GM21423 (cell line): Measurements from ENCODE around the gene RUBCNL.

Experiments used
- ATAC-seq: cut with Tn5 transposase; IDR thresholded peaks from one replicate; pipeline ENCODE4 v1.9.1; 2021; ENCODE audit warnings: mild to moderate bottlenecking, moderate library complexity; ENCODE audit not compliant: unreplicated experiment

Gene RUBCNL

DNA sequence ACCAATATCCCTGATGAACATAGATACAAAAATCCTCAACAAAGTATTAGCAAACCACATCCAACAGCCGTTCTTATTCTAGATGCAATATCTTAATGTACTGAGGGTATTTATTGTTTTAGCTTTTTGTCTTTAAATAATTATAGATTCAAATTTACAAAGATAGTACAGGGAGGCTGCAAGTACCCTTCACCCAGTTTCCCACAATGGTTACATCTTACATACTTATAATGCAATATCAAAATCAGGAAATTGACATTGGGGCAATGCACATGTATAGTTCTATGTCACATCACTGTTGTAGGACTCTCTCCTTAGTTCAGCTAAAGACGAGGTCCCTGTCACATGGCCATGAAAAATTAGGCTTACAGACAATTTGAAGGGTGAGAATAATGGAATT, 75.8 kb downstream of the RUBCNL start:
- no peak for ATAC-seq

DNA sequence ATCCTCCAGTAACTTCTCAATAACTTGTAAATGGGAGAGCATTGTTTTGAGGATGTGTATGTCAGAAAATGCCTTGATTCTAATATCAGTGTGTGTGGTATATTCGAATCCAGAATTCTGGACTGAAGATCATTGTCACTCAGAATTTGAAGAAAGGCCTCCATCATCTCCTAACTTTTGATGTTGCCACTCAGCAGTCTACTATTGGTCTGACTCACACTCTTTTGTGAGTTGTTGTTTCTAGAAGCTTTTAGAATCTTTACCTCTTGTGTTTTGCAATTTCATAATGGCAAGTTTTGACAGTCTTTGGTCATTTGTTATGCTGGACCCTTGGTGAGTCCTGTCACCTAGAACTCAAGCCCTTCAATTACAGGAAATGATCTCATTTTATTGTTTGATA, 77.0 kb downstream of the RUBCNL start:
- ATAC-seq = no peak

DNA sequence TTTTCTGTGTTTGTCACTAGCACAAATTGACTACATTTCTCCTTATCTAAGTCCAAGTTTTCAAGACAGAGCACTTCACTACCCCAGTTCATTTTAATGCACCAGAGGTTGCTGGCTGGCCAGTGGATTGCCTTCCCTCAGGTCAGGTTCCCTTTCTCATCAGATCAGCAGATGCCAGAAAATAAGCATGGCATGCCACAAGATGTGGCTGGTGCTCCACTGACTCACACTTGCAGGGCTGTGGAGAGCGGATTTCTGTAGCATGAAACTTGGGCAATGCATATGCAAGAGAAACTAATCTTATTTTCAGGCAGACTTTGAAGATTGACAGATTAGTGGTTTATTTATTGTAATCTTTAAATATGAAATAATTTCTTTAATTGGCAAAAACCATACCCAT, 79.5 kb downstream of the RUBCNL start:
- ATAC-seq = no peak

DNA sequence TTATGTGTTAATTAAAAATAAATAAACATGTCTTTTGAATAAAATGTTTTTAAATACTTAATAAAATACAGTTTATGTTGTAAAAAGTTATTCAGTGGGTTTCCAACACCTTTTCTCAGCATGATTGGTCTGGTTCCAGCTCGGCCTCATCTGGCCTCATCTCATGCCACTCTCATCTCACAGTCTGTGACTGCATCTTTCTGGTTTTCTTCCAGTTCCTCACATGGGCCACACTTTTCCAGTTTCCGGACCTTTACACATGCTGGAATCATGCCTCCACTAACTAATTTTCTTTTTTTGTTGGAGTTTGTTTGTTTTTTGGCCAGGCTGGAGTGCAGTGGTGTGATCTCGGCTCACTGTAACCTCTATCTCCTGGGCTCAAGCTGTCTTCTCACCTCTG, 82.5 kb downstream of the RUBCNL start:
- no peak for ATAC-seq

DNA sequence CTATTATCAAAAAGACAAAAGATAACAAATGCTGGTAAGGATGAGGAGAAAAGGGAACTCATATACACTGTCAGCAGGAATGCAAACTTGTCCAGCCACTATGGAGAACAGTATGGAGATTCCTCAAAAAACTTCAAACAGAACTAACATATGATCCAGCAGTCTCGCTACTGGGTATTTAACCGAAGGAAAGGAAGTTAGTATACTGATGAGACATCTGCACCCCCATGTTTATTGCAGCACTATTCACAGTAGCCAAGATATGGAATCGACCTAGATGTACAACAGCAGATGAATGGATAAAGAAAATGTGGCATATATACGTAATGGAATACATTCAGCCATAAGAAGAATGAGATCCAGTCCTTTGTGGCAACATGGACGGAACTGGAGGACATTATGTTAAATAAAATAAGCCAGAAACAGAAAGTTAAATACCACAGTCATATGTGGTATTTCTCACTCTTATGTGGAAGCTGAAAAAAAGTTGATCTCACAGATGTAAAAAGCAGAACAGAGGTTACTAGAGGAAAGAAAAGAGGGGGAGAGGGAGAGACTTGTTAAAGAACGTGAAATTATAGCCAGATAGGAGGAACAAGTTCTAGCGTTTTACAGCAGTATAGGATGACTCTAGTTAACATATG, 83.2 kb downstream of the RUBCNL start:
- ATAC-seq = no peak

DNA sequence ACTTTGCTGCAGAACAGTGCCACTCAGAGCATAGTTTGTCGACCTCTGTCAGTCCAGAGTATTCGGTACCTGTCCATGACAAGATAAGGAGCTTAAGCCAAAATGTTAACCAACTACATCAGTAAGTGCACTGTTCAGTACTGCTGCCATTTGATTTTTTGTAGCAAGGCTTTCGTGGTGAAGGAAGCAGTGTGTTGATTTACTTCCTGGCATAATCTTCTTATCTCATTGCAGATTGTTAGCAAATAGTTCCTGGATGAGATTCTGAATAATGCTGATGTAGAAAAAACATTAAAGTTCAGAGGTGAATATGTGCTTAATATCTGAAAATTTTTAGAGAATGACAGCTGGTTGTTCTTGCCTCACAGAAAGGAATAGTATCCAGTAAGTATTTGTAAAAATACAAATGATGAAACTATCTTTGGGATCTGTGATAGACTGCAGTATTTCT, 89.7 kb downstream of the RUBCNL start:
- ATAC-seq = no peak

DNA sequence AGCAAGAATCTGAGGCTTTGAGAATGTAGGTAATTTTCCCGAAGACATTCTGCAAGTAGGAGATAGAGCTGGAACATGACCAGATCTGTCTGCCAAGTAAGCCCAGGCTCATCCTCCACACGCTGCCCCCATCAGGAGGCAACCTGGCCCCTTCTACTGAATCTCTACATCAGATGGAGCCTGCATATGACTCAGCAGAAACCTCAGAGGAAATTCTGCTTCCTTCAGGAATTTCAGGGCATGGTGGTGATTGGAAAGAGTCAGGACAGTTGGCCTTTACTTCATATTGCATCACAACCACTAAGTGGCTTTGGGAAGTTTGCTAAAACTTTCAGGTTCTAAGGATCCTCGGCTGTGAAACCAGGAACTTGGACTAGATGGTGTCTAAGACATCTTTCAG, 90.1 kb downstream of the RUBCNL start:
- ATAC-seq = no peak

DNA sequence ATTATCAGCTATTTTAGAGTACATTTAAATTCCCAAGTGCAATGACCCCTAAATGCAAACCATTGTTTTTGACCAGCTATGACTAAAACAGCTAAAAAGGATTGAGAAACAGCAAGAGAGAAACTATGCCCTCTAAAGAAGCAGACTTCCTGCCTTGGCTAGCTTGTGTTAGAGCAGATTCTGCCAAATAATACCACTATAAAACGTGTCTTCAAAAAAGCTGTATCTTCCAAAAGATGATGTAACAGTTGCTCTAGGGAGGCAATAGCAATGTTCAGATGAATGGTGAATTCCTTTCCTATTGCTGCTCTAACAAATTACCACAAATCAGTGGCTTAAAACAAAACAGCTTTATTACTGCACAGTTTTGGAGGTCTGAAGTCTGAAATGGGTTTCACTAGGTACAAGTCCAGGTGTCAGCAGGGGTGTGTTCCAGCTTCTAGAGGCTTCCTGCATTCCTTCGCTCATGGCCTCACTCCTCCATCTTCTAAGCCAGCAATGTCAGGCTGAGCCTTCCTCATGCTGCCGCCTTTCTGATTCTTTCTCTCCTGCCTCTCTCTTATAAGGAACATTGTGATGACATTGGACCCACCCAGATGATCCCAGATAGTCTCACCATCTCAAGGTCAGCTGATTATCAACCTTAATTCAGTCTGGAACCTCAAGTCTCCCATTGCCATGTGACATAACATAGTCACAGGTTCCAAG, 90.8 kb downstream of the RUBCNL start:
- ATAC-seq = no peak

DNA sequence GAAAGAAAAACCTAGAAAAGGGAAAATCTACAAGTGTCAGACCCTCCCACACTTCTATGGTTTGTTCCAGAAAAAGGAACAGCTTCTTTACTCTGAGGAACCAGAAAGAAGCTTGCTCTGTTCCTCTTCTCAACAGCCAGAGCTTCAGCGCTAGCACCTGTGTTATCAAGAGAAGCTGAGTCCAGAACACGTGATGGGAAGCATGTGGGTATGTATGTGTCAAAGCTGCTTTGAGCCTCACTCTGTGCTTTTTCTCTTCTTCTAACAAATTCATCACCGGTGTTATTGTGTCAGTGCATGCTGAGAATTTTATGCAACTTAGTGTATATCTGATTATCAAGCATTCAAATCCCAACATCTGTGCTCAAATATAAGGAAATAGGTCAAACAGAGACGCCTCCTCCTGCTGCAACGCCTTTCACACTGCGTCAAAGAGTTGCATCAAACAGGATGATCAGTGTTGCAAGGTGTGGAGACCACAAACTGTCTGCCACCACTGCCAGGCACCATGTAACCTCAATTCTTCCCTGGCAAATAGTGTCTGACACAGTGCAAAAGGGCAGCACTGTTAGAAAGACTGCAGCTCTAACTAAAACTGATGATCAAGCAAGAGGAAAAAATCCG, 91.4 kb downstream of the RUBCNL start:
- no peak for ATAC-seq

DNA sequence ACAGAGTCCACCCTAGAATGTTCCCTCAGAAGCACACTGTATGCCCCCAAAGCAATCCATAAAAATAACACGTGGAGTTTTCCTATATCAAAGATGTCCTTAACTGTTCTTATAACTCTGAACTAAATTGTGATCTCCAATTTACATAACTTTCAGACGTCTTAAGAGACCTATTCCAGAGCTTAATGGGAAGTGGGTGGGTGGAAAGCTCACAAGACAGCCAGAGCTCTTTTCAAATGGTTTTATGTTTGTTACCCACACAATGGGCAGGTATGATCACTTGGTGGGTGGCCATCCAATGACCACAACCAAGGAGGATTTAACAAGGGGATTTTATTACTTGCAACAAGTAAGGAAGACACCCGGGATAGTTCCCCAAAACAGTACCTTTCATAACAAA, 93.6 kb downstream of the RUBCNL start:
- ATAC-seq = no peak
